Ovary (tissue), 3 donors: Measurements from ENCODE around the gene CROCC2.

Source experiments
- EP300 ChIP-seq: sonication (generic); formaldehyde crosslinking; IDR thresholded peaks from one replicate; pipeline ENCODE4 v1.6.1; 2017; ENCODE audit warnings: antibody characterized with exemption
- TF ChIP-seq, protein P1 (sequence below), 3 donors: fragments of 450-650 bp in 2 of 3; fragments of 200-600 bp in 1 of 3; IDR thresholded peaks; one replicate each; pipeline versions ENCODE4 v1.5.1 to v1.8.0; 2016 to 2022; ENCODE audit warnings: antibody characterized with exemption in 3 of 3, mild to moderate bottlenecking in 1 of 3
- donor health status: DM: no; HTN: no; CAD: no.

DNA sequence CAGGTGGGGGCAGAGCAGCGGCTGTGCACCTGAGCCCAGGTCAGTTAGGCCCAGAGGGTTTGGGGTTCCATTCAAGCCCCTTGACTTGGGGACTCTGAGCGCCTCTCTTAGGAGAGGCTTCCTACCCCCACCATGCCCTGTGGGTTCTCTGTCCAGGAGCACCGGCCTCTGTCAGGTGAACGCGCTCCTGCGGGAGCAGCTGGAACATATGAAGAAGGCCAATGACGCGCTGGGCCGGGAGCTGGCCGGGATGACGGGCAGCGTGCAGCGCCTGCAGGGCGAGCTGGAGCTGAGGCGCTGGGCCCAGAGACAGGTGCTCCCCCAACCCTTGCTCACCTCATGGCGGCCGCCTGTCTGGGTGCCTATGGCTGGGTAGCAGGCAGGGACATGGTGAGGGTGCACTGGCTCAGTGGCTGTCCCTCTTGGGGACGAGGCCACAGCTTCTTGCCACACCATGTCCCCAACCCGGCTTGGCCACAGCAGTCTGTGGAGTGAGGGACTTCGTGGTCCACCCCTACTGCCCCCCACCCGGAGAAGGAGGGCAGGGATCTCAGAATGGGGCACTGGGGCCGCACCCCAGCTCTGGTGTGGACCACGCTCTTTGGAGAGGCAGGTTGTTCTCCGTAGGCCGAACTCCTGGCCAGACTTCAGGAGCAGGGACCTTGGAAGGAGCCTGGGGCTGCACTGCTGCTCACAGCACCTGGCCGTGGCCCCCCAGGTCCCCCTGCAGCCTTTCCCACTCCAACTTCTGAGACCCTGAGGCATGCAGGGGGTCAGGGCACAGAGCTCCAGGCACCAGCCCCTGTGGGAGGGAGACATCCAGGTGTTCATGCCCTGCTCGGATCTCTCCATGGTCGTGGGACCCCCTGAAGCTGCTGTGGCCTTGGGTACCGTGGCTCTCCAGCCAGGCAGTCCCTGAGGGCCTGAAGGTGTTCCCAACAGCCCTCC, 19.7 kb downstream of the CROCC2 start:
- TF ChIP-seq EP300: no peak
- TF ChIP-seq, protein P1, sequence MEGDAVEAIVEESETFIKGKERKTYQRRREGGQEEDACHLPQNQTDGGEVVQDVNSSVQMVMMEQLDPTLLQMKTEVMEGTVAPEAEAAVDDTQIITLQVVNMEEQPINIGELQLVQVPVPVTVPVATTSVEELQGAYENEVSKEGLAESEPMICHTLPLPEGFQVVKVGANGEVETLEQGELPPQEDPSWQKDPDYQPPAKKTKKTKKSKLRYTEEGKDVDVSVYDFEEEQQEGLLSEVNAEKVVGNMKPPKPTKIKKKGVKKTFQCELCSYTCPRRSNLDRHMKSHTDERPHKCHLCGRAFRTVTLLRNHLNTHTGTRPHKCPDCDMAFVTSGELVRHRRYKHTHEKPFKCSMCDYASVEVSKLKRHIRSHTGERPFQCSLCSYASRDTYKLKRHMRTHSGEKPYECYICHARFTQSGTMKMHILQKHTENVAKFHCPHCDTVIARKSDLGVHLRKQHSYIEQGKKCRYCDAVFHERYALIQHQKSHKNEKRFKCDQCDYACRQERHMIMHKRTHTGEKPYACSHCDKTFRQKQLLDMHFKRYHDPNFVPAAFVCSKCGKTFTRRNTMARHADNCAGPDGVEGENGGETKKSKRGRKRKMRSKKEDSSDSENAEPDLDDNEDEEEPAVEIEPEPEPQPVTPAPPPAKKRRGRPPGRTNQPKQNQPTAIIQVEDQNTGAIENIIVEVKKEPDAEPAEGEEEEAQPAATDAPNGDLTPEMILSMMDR (IDR thresholded peaks at IDR 0.05): no peak
